ENCODE data around the gene BEGAIN. TPM values are rescaled to one million over a fixed set of nuclear protein-coding genes. Genes with fewer than 3 reads are reported as not detected.

BEGAIN gene
- total and polyA plus RNA-seq, 2 experiments from 2014 or later = 0.11 to 0.65 TPM

- Histone ChIP-seq H3K36me3 (ENCODE audit: low read depth) (no peaks in the 10 kb centered on the region), H3F3A (ENCODE audit: insufficient read depth) (no peaks in the 10 kb centered on the region), H4K20me1 (ENCODE audit: insufficient read depth) (no peaks in the 10 kb centered on the region), H3K79me2 (ENCODE audit: insufficient read depth) (no peaks in the 10 kb centered on the region), H3K9me2 (ENCODE audit: insufficient read depth) (no peaks in the 10 kb centered on the region), H3K27ac (no peak overlapping the region), H3K4me3 (peak overlapping the region; percentile 69), H2AFZ (peak overlapping the region; percentile 75), H3K4me2 (ENCODE audit: unreplicated experiment) (peak overlapping the region; percentile 77), H3K4me1 (ENCODE audit: insufficient read depth) (no peaks in the 10 kb centered on the region), H3K27me3 (replicated peaks; ENCODE audit: insufficient read depth) (peaks cover 17% of the 10 kb centered on the region), H3K9me3 (ENCODE audit: low read depth) (no peaks in the 10 kb centered on the region), H3K9ac (peak overlapping the region; percentile 49; the same call in 1 of the 2 replicates)
- peak; percentile 49 for DNase-seq
- no peak for TF ChIP-seq EZH2 (IDR thresholded peaks at IDR 0.05; ENCODE audit: insufficient read depth, poor library complexity, severe bottlenecking)
- TF ChIP-seq EZH2phosphoT487 (IDR thresholded peaks at IDR 0.05; ENCODE audit: insufficient read depth, low read depth) = no peak
- in situ Hi-C loops (cut with MboI) = no loop called here
- 4 to 5% methylated on average over 43 to 58 of the region's 62 CpGs for WGBS, 2 experiments (ENCODE audit: low coverage in 1 of 2, low lambda C conversion rate in 2 of 2, missing lambda C conversion rate in 2 of 2)
These were observed 673 bp downstream of the BEGAIN start for GRCh38 chr14:100586403-100587085.

- peaks cover 17% of the 10 kb centered on the region for H3K27me3 ChIP-seq (replicated peaks; ENCODE audit: insufficient read depth)
- H3K9ac ChIP-seq = peak overlapping the region; percentile 49; the same call in 1 of the 2 replicates
- H3K4me1 ChIP-seq (ENCODE audit: insufficient read depth) = no peaks in the 10 kb centered on the region
- no peaks in the 10 kb centered on the region for H3K79me2 ChIP-seq (ENCODE audit: insufficient read depth)
- no peaks in the 10 kb centered on the region for H3K36me3 ChIP-seq (ENCODE audit: low read depth)
- no peaks in the 10 kb centered on the region for H3K9me3 ChIP-seq (ENCODE audit: low read depth)
- no peak for DNase-seq
- peak overlapping the region; percentile 77 for H3K4me2 ChIP-seq (ENCODE audit: unreplicated experiment)
- H4K20me1 ChIP-seq (ENCODE audit: insufficient read depth) = no peaks in the 10 kb centered on the region
- no peak for TF ChIP-seq EZH2phosphoT487 (IDR thresholded peaks at IDR 0.05; ENCODE audit: insufficient read depth, low read depth)
- no peaks in the 10 kb centered on the region for H3K9me2 ChIP-seq (ENCODE audit: insufficient read depth)
- in situ Hi-C loops (cut with MboI) = no loop called here
- no peaks in the 10 kb centered on the region for H3F3A ChIP-seq (ENCODE audit: insufficient read depth)
- 37 to 38% methylated on average over 5 to 7 of the region's 8 CpGs for WGBS, 2 experiments (ENCODE audit: low coverage in 1 of 2, low lambda C conversion rate in 2 of 2, missing lambda C conversion rate in 2 of 2)
- peak overlapping the region; percentile 69 for H3K4me3 ChIP-seq
- H3K27ac ChIP-seq = no peak overlapping the region
- peak overlapping the region; percentile 75 for H2AFZ ChIP-seq
These were observed 1.1 kb downstream of the BEGAIN start for GRCh38 chr14:100586153-100586402.

- Histone ChIP-seq H3K36me3 (ENCODE audit: low read depth) (no peaks in the 10 kb centered on the region), H3K27me3 (replicated peaks; ENCODE audit: insufficient read depth) (peaks cover 17% of the 10 kb centered on the region; the same call in 1 of the 2 replicates), H3K9me3 (ENCODE audit: low read depth) (no peaks in the 10 kb centered on the region), H3K79me2 (ENCODE audit: insufficient read depth) (no peaks in the 10 kb centered on the region), H3K9me2 (ENCODE audit: insufficient read depth) (no peaks in the 10 kb centered on the region), H3K27ac (no peak overlapping the region), H3F3A (ENCODE audit: insufficient read depth) (no peaks in the 10 kb centered on the region), H3K4me1 (ENCODE audit: insufficient read depth) (no peaks in the 10 kb centered on the region), H3K9ac (no peak overlapping the region), H4K20me1 (ENCODE audit: insufficient read depth) (no peaks in the 10 kb centered on the region), H2AFZ (no peak overlapping the region), H3K4me2 (ENCODE audit: unreplicated experiment) (no peak overlapping the region), H3K4me3 (no peak overlapping the region)
- WGBS, 2 experiments (ENCODE audit: low coverage in 1 of 2, low lambda C conversion rate in 2 of 2, missing lambda C conversion rate in 2 of 2) = 91 to 96% methylated on average over 23 of the region's 23 CpGs
- DNase-seq = no peak
- in situ Hi-C loops (cut with MboI) = no loop called here
- TF ChIP-seq EZH2phosphoT487 (IDR thresholded peaks at IDR 0.05; ENCODE audit: insufficient read depth, low read depth) = no peak
- no peak for TF ChIP-seq EZH2 (IDR thresholded peaks at IDR 0.05; ENCODE audit: insufficient read depth, poor library complexity, severe bottlenecking)
These were observed 1.6 kb downstream of the BEGAIN start for GRCh38 chr14:100585448-100586152.

GRCh38 chr14:100584056-100585031, 2.9 kb downstream of the BEGAIN start:
- Histone ChIP-seq H2AFZ (no peak overlapping the region), H3K9me3 (ENCODE audit: low read depth) (no peaks in the 10 kb centered on the region), H3K4me2 (ENCODE audit: unreplicated experiment) (no peak overlapping the region), H3K79me2 (ENCODE audit: insufficient read depth) (no peaks in the 10 kb centered on the region), H3K27ac (no peak overlapping the region), H3K36me3 (ENCODE audit: low read depth) (no peaks in the 10 kb centered on the region), H3K9me2 (ENCODE audit: insufficient read depth) (no peaks in the 10 kb centered on the region), H3K9ac (no peak overlapping the region), H3K4me3 (no peak overlapping the region), H3K4me1 (ENCODE audit: insufficient read depth) (no peaks in the 10 kb centered on the region), H3F3A (ENCODE audit: insufficient read depth) (no peaks in the 10 kb centered on the region), H3K27me3 (replicated peaks; ENCODE audit: insufficient read depth) (peaks cover 12% of the 10 kb centered on the region; the same call in 1 of the 2 replicates), H4K20me1 (ENCODE audit: insufficient read depth) (no peaks in the 10 kb centered on the region)
- no peak for DNase-seq
- 85 to 88% methylated on average over 12 of the region's 12 CpGs for WGBS, 2 experiments (ENCODE audit: low coverage in 1 of 2, low lambda C conversion rate in 2 of 2, missing lambda C conversion rate in 2 of 2)
- in situ Hi-C loops (cut with MboI) = no loop called here
- TF ChIP-seq EZH2phosphoT487 (IDR thresholded peaks at IDR 0.05; ENCODE audit: insufficient read depth, low read depth) = no peak
- no peak for TF ChIP-seq EZH2 (IDR thresholded peaks at IDR 0.05; ENCODE audit: insufficient read depth, poor library complexity, severe bottlenecking)

All from GM23248 (cell line).